Endothelial cell of hepatic sinusoid (primary cell): ENCODE measurements around the gene DGKG.

Experiments
- in situ Hi-C: cut with HindIII; loops from 2 replicates; pipeline ENCODE4 v1.10.0; 2017; ENCODE audit warnings: low sequenced_read_pairs

Gene DGKG

DNA sequence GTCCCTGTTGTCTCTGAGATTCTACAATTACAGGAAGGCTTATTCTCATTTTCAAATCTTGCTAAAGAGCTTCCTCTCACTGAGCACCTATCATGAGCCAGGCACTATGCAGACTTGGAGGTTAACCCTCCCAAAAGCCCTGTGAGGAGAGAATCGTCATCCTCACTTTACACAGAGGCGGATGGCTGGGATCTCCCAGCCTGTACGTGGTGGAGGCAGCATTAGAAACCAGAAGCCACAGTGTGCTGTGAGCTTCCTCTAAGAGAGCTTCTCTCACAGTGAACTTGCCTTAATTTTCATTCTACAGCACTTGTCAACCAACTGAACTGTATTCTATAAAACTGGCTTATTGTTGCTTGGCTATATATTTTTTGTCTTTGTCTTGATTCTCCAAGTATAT lies 6.1 kb upstream of the DGKG start:
- in situ Hi-C loops: loop anchor here (5.0 kb wide), 1 partner anchor 81 kb away; no protein-coding TSS in a partner anchor

DNA sequence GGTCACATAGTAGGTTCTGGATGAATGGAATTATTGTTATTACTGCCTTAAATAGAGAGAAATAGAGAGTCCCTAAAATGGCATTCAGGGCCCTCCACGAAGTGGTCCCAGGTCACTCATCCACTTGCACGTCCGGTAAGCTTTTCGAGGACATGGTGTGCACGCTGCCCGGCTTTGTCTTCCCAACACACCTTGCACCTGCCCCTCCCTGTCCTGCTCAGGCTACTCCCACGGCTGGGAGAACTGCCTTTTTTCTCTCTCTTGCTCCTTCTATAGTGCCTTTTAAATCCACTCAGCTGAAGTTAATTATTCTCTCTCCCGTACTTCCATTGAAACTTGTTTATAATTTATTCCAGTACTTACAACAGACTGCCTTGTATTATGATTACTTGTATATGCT lies 5.6 kb upstream of the DGKG start:
- in situ Hi-C loops: loop anchor here (5.0 kb wide), 1 partner anchor 80 kb away; no protein-coding TSS in a partner anchor

DNA sequence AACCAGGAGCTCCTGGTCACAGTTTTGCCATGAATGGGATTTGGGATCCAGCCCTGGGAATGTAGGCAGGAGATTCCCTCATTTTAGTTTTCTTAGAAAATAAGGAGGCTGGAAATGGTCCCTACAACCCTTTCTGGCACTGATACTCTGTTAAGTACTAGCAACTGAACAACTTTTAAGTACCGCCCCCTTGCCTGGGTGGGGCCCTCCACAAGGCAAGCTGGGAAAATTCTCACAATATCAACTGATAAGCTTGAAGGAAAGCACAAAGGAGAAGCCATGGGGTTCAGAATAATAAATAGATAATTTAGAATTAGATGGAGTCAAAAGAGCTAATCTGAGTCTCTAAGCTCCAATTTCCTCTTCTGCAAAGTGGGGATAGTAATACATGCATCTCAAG lies 4.2 kb upstream of the DGKG start:
- in situ Hi-C loops: loop anchor here (5.0 kb wide), 1 partner anchor 79 kb away; no protein-coding TSS in a partner anchor

DNA sequence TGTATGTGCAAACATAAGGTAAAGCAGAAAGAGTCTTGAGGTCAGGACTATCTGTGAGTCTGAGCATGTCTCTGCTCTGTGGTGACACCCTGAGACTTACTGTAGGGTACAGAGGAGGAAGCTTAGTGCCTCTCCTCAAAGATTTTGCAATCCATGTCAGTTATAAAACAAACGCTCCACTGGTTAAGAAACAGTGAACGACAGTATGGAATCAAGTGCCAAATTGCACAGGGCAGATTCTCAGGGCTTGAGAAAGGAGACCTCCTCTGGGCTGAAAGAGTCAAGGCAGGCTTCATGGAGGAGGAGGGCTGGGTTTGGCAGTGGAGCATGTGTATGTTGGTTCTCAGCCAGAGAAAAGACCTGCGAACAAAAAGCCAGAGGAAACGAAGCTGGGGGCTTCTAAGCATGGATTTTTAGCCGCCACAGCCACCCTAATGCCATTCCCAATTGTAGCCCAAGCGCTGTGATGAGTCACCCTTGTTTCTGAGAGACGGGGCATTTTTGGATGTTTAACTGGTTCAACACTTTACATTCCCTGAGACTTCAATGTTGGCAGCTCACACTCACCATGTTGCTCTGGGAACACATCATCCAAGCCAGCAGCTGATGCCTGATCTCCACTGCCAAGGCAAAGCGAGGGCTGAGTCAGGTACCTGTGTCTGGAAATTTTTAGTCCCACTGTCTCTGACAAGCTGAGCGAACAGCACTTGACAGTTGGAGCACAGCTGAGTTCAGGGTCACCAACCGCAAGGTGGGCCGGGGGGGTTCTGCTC lies 3.4 kb upstream of the DGKG start:
- in situ Hi-C loops: loop anchor here (5.0 kb wide), 1 partner anchor 78 kb away; no protein-coding TSS in a partner anchor

DNA sequence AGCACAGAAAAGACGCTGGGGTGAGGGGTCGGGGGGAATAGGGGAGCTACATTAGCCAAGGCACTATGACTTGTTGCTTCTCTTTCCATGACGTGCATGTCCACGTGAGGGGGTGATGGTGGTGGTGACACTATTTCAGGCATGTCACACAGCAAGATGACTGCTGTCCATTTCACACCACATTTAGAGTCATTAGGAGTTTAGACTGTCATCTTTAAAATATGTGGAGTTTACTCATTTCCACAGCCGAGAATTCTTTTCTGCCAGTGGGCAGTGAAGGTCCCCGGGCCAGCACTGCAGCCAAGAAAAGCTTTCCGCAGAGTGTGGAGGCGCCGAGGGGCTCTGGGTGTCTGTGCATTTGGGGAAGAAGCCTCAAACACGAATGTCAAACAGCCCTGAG lies 954 bp upstream of the DGKG start:
- in situ Hi-C loops: no loop called here

DNA sequence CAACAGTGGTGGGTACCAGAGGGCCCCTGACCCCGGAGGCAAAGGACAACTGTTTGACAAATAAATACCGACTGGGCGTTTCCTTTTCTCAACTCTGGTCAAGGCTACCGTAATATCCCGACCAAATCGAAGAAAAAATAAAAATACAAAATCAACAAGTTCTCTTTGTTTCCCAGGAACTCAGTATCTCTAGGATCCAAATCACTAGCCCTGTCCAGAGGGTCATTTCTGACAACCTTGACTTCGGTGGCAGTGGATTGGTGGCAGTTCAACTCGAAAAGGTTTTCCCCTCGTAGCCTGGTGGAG lies 456 bp upstream of the DGKG start:
- in situ Hi-C loops: no loop called here

DNA sequence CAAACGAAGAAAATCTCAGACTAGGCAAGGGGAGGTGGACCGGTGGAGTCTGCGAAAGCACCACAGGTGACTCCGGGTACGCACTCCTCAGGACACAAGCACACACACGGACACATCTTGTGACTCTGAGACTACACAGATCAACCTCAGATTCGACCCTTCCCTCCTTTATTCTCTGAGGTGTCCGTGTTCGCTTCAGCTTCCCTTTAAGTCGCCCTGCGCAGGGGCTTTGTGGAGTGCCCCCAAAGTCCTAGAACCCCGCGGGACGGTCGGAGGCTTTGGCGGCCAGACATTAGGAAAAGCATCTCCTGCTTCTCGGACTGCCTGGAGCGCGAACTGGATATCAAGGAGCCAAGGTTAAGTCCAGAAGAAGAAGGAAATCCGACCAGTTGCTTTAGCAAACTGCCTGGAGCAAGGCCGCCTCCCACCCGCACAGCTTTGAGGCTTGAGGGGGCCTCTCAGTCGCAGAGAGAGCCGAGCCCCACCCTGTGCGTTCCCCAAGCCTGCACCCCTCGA lies 730 bp downstream of the DGKG start:
- in situ Hi-C loops: no loop called here

DNA sequence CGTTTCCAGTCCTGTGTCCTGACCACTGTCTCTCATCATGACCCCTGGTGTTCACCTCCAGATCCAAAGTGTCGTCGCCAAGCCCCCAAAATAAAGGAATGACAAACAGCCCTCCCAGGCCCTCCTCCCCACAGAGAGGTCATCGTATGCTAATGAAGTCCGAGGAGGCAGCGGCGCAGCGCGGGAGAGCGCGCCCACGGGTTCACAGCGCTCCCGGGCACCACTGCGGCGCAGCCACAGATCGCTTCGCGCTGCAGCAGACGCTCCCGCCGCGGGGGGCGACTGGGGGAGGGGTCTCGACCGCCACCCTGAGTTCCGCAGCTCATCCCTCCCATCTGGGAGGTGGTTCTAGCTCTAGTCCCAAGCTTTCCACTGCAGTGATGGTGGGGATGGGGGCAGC lies 1.3 kb downstream of the DGKG start:
- in situ Hi-C loops: no loop called here

DNA sequence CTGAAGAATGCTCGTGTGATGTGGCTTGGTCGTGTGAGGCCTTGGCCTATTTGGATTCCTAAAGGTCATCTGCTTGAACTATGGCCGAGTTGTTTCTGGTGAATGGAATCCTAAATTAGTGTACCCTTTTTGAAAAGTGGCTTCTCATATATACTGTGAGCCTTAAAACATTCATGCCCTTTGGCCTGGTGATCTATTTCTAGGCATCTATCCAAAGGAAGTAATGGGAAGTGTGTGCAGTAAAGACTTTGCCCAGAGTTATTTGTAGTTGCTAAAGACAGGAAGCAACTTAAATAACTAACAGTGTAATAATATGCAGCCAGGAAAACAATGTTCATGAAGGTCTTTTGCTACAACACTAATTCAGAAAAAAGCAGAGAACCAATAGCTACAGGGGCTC lies 3.0 kb downstream of the DGKG start:
- in situ Hi-C loops: no loop called here

DNA sequence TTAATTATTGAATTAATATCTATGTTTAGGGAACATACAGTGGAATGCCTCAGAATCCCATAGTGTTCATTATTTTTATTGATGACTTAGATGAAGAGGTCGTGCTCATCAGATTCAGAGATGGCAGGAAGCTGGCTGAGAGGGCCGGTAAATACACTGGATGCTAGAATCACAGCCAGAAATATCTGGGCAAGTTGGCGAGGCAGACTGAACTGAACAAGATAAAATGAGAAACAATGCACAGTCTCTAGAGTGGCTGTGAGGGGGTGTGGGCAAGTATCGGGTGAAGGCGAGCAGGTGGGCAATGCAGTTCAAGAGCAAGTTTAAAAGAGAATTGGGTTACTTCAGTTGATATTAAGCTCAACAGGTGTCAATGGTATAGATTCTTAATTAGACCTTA lies 5.9 kb downstream of the DGKG start:
- in situ Hi-C loops: no loop called here

DNA sequence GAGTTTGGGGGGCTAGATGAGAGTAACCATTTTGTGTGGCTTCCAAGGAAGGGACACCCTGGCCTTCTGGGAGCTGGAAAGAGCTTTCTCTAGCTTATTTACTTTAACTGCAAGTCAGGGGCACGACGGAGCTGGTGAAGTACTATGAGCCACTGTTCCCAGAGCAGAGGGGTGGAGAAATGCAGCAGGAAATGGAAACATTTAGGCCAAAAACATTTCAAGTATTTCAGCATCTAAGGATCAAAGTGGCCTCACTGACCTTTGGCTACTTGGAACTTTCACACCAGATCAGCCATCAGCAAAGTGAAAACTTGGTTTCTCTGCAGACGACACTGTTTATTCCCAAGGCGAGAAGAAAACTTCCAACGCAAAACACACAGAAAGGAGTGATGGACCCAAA lies 7.9 kb downstream of the DGKG start:
- in situ Hi-C loops: no loop called here

DNA sequence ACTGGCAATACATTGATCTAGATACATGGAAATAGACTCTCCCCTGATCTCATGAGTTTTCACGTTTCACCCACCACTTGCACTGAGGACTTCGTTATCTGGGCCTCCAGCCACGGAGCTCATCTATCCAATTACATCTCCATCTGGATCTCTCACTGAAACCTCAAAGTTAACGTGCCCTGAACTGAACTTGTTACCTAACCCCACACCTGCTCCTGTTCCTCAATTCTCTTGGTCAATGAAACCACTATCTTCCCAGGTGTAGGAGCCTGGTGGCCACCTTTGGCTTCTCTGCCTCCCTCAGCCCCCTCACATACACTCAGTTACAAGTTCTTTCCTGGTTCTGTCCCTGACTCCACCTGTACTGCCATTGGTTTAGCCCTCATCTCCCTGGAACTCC lies 9.7 kb downstream of the DGKG start:
- in situ Hi-C loops: no loop called here

DNA sequence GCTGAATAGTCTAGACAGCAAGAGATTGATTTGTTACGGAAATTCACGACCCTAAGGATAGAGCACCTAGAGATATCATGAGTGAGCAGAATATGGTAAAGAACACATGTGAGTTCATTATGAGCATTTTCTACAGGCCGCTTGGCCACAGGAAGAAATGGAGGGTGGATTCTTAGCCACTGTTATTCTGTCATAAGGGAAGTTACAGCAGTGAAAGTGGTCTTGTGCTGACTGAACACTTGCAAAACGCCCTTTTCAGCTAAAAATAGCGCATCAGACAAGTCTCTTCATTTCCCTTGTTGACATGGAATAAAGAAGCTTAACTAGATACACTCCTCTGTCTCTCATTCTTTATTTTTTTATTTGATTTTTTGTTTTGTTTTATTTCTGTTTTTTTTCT lies 19.8 kb downstream of the DGKG start:
- in situ Hi-C loops: no loop called here

DNA sequence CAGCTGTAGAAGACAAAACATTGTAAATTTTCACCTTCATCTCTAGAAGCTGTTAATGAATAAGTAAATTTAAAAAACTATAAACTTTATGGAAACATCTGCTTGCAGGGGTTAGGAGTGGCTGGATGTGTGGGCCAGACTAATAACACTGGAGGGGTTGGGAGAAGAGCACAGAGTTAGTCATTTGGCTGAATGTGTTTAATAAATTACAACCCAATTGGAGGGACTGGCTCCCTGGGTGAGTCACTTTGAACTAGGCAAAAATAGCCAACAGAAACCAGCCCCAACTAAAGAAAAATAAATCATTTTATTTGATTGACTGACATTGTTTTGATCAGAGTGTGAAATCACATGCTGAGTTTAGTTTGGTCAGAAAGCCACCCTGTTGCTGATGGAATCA lies 21.8 kb downstream of the DGKG start:
- in situ Hi-C loops: no loop called here

DNA sequence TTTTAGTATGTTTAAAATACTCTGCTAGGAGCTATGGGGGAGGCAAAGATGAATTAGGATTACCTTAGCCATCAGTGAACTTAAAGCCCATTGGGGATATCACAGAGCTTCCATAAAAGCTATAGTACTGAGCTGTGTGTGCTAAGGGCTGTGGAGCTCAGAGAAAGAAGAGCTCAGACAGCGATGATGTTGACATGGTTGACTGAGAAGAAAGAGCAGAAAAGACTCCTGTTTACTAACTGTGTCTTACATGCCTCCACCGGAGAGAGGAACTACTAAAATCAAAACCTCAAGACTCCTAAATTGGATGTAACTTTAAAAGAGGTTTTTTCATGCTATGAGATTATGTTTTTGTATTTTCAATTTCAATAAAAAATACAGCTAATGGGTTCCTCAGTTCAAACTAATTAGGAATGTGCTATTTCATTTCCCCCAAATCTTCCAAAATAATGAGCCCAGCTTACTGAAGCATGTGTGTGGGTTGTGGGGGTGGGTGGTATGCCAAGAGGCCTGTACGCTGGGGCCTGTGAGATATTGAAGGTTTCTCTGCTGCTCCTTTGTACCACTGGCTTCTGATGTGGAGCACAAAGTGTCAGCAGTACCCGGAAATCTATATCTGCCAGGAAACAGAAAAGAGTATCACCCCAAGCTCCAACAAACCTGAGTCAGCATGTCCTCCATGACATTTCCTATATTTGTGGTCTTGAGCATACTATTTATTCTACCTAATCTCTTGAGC lies 22.7 kb downstream of the DGKG start:
- in situ Hi-C loops: no loop called here

DNA sequence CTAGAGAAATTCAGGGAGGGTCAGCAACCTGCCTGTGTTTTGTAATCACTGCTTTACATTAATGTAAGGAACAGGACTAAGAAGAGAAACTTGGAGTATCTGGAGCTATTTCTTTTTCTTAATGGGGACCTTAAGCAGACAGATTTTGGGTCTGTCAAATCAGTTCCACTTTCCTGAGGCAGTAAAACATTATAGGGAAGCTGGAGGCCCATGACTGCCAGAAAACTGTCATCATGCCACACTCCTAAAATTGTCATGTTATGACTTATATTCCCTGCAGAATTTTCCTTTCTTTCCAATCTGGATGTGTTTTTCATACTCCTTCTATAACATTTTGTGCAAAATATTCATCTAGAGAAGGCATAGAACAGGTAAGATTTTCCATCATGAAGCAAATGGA lies 28.8 kb downstream of the DGKG start:
- in situ Hi-C loops: no loop called here

DNA sequence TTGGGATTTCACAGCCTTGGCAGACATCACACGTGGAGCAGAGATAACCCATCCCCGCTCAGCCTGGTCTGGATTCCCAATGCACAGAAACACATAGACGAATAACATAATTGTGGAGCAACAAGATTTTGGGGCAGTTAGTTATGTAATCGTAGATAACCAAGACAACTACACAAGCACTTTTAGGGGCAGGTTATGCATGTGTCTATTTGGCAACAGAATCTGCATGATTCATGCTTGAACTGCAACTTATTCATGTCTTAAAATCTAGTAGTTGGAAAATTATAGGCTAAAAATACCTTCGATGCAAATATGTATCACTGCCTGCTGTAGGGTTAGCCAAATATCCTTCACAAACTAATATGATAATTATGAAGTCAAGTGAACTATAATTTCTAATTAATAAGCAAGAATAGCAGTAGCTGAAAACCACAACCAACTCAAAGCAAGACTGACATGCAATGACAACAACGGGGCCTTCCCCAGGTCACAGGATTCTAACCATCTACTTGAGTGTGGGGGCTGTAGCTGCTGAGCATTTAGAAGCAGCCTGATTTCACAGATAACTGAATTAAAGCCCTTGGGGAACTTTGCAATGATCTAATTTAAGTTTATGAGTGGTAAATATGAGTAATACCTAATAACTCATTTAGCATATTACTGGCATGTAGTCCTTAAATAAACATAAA lies 31.1 kb downstream of the DGKG start:
- in situ Hi-C loops: no loop called here

DNA sequence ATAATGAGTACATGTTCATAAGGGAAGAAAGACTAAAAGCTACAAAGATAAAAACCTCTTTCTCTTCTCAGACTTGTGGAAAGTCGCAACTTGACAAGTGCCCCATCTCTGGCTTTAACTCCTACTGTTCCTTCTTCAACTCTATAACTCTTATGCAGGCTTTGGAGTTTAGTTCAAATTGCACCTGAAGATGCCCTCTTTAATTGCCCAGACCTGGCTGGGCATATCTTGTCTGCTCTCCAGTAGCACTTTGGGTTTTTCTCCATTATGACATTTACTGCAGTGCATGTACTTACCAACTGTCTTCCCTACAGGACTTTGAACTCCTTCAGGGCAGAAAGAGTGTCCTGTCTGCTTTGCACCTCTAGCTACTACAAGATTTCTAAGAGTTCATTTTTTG lies 32.4 kb downstream of the DGKG start:
- in situ Hi-C loops: no loop called here

DNA sequence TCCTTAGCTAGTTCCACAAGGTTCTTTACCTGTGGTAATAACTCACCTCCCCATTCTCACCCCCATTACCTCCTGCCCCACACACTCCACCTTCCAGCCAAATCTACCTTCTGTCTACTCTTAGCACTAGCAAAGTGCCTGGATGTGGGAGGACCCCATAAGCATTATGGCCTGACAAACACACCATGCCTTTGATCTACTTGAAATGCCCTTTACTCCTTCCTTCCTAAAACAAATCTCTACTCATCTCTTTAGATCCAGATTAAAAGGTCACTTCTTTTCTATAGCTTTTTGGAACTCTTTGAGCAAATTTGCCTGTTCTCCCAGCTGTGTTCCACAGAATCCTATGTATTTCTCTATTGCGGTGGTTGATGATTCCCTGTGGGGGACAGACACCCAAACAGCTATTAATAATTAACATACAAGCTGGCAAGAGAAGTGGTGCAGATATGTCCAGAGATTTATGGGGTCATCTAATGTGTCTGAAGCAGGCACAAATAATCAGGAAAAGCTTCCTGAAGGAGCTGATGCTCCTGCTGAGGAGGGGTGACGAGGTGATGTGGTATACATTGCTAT lies 34.0 kb downstream of the DGKG start:
- in situ Hi-C loops: no loop called here

DNA sequence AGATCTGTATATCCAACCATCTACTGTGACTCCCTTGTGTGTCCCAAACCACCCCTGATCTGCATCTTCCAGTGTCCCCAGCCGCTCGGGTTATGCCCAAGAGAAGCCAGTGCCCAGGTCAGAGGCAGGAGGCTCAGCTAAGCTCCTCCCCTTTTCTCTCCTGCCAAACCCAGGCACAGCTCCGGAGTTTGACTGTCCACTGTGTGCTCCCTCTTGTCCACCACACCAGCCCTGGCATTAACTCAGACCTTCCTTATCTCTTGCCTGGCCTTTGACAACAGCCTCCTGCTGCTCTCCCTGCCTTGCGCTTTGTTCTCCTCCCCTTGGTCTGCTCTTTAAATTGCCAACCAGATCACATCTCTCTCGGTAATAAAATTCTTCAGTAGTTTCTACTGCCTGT lies 39.3 kb downstream of the DGKG start:
- in situ Hi-C loops: no loop called here

DNA sequence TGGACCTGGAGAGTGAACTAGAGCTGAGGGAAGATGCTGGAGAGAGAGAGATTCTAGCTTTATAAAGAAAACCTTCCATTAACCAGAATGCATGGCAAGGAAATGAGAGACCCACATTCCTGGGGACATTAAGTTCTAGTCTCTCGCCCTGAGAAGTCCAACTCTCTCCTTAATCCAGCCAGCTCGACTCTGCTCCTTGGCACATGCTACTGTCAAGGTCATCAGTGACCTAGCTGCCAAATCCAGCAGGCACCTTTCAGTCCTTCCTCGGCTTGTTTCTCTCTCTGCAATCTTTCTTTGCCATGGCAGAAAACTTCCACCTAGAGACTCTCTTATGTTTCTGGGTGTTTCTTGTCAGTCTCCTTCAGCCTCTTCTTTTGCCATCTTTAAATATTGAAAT lies 40.3 kb downstream of the DGKG start:
- in situ Hi-C loops: no loop called here
